HG02885 (cell line): ENCODE measurements around the gene NYAP1.
"Not testable (repeated sequence)": the region's sequence is repeated elsewhere in the genome, so short reads cannot be mapped to it uniquely, and the experiment has no call there.

ENCODE experiments used
- ATAC-seq: cut with Tn5 transposase; IDR thresholded peaks from one replicate; pipeline ENCODE4 v1.9.1; 2021; ENCODE audit warnings: mild to moderate bottlenecking; ENCODE audit not compliant: unreplicated experiment, poor library complexity

NYAP1 gene

GRCh38 chr7:100483722-100484672 is at the start of gene NYAP1:
Gene NYAP1, plus strand, starts transcription at chr7:100483927. Its CDS starts 1,385 bp downstream, at chr7:100485312.
- no peak for ATAC-seq

GRCh38 chr7:100434297-100435144 is 49.2 kb upstream of the NYAP1 start:
- no peak for ATAC-seq

GRCh38 chr7:100435401-100436304 is 48.1 kb upstream of the NYAP1 start:
- peak; percentile 29 for ATAC-seq

GRCh38 chr7:100437150-100438100 is 46.3 kb upstream of the NYAP1 start:
- no peak for ATAC-seq

GRCh38 chr7:100438172-100438571 is 45.6 kb upstream of the NYAP1 start:
- no peak for ATAC-seq

- ATAC-seq = not testable (repeated sequence)
These were observed 45.0 kb upstream of the NYAP1 start for GRCh38 chr7:100438731-100439130.

- ATAC-seq = not testable (repeated sequence)
These were observed 44.5 kb upstream of the NYAP1 start for GRCh38 chr7:100439244-100439643.

DNA sequence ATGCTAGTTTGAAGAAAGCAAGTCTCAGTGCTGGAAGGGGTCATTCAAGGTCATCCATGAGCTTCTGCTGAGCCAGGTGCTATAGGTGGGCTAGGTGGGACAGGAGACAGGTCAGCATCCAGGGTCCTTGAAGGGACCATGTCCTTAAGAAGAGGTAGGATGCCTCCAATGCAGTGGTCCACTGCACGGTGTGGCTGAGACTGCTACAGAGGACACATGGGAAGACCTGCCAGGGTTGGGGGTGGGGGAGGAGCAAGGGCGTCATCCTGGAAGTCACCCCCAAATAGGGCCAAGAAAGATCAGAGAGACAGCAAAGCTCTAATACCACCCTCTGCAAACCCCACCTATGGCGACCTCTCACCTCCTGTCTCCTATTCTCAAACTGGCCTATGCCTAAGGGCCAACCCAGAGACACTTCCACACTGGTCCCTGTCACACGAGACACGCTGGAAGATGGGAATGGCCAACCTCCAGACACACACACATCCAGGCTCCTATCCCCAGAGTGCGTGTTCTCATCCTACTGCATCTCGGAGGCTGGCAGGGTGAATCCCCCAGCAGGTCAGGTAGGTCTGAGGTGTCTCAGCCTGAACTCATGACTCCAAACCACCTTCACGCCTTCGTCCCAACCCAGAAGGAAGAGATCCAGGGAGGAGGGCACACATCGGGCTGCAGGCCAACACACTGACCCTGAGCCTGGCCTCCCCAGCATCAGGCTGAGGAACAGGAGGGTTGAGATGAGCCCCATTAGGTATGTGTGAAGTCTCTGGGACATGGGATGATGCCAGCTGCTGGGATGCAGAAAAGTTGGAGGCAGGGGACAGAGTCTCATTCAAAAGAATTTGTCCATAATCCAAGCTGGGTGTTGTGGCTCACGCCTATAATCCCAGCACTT is 41.8 kb upstream of the NYAP1 start:
- ATAC-seq = no peak

DNA sequence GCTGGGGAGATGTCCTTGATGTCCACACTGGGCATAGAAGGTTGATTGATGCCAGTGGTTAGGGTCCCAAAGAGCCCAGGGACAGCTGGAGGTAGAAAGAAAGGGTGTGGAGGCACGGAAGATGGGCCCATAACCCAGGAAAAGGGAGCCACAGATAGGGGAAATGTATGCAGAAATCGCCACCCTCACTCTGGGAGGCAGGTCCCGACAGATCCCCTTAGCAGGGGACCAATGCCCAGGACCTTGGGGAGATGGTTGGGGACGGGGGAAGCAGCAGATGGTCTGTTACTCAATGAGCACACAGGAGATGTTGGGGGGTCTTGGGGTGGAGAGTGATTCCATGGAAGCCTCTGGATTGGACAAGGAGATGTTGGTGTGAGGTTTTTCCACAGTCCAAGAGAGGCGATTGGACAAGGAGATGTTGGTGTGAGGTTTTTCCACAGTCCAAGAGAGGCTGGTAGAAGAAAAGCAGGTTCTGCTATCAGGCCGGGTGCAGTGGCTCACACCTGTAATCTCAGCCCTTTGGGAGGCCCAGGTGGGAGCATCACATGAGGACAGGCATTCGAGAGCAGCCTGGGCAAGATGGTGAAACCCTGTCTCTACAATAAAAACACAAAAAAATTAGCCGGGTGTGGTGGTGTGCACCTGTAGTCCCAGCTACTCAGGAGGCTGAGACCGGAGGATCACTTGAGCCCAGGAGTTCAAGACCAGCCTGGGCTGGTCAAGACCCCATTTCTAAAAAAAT is 40.5 kb upstream of the NYAP1 start:
- no peak for ATAC-seq

- no peak for ATAC-seq
These were observed 39.1 kb upstream of the NYAP1 start for GRCh38 chr7:100444311-100445278.

DNA sequence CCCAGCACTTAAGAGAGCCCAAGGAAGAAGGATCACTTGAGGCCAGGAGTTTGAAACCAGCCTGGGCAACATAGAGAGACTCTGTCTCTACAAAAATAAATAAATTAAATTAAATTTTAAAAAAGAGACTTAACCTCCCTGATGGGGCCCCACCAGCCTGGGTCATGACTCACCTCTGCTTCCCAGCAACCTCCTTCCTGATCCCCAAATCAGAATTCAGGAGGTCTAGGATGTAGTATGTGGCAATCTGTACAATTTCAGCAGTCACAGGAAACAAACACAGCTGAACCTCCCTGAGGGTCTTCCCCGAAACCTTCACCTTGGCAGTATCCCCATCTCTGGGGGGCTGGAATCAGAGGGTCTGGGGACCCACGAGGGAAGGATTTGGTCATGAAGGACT is 37.7 kb upstream of the NYAP1 start:
- ATAC-seq = no peak

DNA sequence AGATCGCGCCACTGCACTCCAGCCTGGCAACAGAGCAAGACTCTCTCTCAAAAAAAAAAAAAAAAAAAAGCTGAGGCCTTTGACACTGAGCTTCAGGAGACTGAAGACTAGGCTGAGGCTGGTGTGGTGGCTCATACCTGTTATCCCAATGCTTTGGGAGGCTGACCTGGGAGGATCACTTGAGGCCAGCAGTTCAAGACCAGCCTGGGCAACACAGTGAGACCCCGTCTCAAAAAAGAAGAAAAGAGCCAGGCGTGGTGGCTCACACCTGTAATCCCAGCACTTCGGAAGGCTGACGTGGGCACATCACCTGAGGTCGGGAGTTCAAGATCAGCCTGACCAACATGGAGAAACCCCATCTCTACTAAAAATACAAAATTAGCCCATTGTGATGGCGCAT is 36.4 kb upstream of the NYAP1 start:
- ATAC-seq = not testable (repeated sequence)

GRCh38 chr7:100449190-100449795 is 34.4 kb upstream of the NYAP1 start:
- no peak for ATAC-seq

GRCh38 chr7:100452513-100452912 is 31.2 kb upstream of the NYAP1 start:
- ATAC-seq = no peak

GRCh38 chr7:100453854-100454253 is 29.9 kb upstream of the NYAP1 start:
- ATAC-seq = not testable (repeated sequence)

DNA sequence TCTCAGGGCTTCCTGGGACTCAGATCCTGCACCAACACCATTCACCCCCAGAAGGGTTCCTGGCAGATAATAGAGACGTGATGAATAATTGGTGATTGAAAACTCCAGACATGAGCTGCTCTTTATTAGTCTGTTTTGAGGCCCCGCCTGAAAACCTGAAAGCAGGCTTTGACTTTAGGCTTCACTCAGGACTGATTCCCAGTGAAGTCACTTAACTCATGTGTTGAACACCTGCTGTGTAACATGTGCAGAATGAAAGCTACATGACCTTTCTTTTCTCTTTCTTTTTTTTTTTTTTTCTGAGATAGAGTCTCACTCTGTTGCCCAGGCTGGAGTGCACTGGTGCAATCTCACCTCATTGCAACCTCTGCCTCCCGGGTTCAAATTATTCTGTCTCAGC is 28.5 kb upstream of the NYAP1 start:
- ATAC-seq = no peak
